Activated CD4-positive, CD25-positive, alpha-beta regulatory T cell (primary cell): ENCODE data around the gene RPS21.

Source experiments
- DNase-seq, 4 experiments: peaks; one replicate each; lab custom pipeline; 2025; lab: John Stamatoyannopoulos, UW

RPS21 gene

DNA sequence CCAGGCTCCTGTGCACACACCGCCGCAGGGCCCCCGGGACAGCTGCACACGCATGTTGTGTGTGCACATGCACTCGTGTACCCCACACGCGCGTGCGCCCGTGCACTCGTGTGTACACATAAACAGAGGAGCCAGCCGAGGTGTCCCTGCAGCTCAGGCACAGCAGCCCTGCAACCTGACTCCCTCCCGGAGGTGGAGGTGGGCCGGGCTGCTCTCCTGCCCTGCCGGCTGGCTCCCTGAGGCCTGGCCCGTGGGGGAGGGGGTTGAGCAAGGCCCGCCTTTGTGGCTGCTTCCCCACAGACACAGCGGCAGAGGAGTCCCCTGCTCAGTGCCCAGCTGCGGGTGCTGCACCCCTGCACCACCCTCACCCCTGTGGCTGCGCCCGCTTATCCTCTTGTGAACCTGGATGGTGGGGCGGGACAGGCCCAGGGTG, 39.8 kb downstream of the RPS21 start:
- no peak for DNase-seq

DNA sequence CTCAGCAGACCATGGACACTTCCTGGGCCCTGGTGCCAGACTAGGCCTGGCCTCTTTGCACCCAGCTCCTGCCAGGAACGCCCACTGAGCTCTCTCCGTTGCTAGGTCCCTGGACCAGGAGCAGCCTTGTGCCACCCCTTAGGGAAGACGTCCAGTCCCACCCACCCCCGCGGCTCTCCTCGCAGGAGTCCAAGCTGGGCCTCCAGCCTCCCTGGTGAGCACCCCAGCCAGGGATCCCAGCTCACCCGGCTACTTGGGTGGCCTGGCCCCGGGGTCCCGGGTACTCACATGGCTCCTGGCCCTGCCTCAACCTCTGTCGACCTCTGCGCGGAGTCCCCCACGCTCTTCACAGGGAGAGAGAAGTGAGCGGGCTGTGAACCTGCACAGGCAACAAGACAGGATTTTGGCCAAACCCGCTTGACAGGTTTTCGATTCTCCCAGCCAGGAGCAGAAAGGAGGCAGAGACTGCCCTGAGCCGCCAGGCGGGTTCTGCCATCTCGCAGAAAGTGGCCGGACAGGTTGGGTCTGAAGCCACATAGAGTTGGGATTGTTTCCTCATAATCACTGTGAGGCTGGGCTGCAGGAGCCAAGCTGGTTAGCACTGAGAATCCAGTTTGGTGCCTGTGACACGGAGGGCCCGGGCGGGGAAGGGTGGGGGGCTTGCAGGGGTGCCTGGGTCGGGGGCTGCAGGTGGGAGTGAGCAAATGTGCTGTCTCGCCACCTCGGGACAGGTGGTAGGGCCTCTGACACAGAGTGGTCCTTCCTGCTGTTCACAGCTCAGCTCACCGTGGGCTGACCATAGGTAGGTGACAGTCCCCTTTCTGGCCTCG, 40.5 kb downstream of the RPS21 start, which contains the start of gene RBBP8NL:
TSS of gene RBBP8NL (minus strand) at position 368 of the 830 bp plus-strand sequence. CDS start 7,892 bp downstream, outside the sequence.
- no peak for DNase-seq

DNA sequence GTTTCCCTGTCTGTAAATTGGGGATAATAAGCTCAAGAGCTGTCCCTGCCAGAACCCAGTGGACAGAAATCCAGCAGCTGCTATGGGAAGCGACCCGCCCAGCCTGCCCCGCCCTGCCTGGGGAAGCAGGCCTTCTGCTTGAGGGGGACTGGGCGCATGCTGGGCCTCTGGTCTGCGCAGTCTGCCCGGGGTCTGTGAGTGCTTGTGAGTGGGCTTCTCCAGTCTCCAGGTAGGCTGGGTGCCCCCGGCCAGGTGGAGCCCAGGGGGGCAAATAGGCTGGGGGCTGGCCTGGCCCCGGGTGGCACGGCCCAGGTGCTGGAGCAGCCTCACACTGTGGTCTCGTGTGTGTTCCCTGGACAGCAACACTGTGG, 41.1 kb downstream of the RPS21 start:
- no peak for DNase-seq

DNA sequence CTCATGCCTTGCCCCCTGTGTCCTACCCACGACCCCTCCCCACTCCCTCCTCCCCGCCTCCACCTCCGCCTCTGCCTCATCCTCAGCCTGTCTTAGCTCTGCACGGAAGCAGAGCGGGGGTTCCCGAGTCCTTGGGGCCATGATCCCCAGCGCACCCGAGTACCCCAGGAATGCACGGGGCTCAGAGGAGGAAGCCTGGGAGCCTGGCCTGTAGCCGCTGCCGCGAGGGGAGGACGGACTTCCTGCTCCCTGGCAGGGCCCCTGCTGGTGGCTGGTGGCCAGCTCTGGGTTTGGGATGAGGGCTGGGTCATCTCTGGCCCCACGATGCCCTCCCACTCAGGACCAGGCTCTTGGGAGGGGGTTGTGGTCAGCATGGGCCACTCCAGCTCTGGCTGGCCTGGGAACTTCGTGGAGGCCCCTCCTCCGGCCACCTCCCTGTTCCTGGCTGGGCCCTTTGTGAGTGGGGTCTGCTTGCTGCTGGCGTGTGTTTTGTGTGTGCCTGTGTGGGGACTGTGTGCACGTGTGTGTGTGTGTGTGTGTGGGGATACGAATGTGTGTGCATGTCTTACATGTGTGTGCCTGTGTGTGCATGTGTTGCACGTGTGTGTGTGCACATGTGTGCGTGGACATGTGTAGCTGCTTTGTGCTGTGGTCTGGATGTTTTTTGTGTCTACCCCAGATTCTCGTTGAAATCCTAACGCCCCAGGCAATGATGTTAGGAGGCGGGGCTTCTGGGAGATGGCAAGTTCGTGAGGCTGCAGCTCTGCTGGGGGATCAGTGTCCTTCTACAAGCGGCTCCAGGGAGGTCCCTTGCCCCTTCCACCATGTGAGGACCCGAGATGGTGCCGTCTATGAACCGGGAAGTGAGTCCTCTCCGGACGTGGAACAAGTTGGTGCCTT, 41.7 kb downstream of the RPS21 start:
- no peak for DNase-seq

DNA sequence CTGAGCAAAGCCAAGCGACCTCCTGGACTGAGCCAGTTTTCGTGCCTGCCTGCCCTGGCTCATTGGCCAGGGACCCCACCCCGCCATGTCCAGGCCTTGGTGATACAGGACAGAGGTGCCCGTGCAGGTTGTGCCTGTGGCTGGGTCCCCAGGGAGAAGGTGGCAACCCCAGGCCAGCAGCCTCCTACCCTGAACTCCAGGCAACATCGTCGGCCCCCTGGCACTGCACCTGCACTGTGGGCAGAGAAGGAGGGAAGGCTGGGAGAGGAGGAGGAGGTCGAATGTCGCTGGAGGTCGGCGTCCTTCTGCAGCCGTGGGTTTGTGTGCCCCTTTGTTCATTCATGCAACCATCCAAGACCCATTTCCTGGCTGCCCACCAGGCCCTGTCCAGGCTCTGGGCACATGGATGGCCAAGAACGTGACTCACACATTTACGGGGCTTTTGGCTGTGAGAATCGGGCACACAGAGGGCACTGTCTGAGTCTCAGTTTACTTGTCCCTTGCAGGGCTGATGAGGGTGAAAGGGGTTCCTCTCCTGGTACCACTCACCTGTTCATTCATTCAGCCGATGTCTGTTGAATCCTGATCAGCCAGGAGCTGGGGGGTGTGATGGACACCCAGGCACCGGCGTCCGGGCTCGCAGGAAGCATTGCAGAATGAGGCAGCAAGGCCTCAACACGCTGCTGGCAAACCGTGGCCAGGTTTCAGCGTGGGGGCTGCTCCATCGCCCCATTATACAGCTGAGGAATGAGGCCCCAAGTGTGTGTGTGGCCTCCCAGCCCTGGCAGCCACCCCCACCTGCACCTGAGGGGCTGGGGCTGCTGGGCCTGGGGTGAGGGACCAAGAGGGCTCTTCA, 42.8 kb downstream of the RPS21 start:
- DNase-seq, result no peak

DNA sequence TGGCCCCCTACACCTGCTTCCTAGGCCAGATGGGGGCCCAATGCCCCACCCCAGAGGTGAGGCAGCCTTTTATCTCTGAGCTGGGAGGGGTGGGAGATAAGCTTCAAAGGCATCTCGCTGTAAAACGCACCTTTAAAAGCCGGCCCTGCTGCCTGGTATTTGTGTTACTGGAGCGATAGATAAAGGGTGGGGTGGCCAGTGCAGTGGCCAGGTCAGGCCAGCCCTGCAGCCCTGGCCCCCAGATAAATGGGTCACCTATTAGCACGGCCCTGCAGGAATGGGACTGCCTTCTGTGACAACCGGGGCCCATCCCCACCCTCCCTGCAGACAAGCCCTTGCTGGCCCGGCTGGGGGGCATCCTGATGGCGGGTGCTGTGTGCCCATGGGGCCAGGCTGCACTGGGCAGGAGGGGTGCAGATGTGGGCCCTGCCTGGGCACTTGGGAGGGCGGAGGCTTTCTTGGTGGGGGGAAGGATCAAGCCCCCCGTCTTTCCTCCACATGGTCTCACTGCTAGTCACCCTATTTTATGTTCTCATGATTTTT, 43.5 kb downstream of the RPS21 start:
- DNase-seq, result no peak

DNA sequence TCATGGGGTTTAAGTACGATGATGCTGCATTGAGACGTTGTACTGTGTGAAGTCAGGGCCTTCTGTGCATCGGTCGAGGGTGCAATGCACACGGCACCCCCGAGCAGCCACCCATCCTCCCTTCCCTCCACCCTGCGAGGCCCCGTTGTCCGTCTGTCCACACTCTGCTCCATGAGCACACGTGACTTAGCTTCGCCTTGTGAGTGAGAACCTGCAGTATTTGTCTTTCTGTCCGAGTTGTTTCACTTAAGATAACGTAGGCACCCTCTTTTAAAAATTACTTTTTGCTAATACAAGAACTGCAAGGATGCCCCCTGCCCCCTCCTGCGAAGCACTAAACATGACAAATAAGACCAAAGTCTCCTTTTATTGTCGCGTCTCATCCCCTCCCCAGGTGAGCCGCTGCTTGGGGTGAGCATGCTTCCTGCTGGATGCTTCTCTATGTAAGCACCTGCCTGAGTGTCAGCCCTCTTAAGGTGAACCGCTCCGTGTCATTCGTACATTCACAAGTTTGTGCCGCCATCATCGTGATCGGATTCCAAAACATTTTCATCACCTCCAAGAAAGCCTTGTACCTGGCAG, 44.1 kb downstream of the RPS21 start:
- no peak for DNase-seq

DNA sequence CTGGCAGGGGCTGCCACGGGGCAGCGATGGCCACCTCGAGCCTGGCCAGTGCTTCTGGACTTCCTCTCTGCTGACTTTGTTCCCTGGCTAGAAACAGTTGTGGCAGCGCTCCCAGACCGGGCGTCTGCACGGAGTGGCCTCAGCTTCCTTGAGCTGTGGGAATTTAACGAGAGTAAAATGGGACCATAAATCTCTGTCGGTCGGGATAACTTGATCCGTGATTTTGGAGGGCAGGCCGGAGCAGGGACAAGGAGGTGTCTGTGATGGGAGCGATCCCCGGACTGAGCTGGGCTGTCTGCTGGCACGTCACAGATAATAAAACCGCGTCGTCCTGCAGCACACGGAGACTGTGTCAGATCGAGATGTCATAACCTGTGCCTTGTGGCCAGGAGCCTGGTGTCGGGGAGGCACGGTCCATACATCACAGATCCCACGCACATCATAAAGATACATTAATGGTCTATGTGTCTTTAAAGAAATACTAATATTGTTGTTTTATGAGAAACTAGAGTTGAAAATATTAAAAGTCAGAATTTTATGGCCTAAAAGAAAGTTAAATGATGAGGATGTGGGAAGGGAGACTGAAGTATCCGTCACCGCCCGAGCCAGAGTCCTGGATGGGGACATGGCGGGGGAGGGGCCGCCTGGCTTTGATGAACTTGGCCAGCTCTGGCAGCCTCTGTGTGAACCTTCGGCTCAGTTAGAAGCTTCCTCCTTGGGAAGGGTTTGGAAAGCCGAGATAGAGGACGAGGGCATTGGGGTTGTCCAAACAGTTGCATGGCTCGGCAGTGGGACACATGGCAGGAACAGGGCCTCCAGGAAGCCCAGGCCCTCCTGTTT, 47.0 kb downstream of the RPS21 start:
- DNase-seq, result no peak

DNA sequence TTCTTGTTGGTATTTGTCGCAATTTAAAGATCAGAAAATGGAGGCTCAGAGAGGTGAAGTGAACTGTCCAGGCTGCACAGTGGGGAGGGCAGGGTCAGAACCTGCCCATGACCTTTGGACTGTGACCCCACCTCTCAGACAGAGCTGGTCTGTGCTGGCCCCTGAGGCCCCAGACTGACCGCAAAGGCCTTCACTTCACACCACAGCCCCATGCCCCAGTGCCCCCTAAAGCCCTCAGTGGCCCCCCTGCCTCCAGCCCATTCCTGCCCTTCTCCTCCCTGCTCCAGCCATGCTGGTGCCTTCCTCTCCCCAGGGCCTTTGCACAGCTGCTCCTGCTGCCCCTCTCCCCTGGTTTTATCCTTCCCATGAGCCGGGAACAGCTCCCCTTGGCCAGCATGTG, 49.8 kb downstream of the RPS21 start:
- no peak for DNase-seq

DNA sequence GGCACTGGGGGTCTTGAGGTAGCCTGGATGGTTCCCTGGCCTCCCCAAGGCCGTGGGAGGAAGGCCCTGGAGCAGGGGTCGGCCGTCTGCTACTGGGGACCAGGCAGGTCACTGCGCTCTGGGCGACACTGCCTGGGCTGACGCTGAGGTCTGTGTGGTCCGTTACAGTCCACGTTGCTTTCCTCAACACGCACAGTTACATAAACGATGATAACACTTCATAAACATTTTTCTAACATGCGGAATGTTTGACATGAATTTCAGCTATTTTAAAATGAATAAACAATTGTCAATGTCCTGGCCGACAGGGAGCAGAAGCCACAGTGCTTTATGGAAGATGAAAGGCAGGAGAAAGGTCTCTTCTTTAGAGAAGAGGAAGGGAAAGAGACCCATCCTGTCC, 50.6 kb downstream of the RPS21 start:
- no peak for DNase-seq

DNA sequence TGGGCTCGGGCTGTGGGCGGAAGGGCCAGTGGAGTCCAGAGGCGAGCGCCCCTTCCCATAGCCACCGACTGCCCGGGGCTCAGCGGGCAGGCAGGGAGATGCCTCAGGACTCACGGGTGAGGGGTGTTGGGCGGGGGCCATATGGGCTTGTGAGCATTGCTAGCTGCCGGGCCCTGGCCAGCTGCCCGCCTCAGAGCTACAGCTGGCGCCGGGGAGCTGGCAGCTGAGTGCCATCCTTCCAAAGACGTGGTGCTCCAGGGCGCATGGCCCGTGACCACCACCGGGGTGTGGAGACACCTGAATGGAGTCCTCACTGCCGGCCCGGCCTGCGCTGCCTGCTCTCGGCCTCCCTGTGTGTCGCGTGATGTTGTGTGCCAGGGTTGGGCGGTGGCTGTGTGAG, 51.0 kb downstream of the RPS21 start:
- DNase-seq, result no peak
